K562 (cell line): ENCODE measurements around the gene PCSK5.

Source experiments
- CAMTA2 ChIP-seq: fragments of 250-450 bp; sonication (Bioruptor Pico); conservative IDR thresholded peaks from 2 replicates; pipeline ENCODE4 v1.5.1; 2022
- CBX3 ChIP-seq, 2 experiments: IDR thresholded peaks; 1 replicate in 1 of 2; 2 replicates in 1 of 2; pipeline ENCODE4 v1.6.1; 2012; ENCODE audit warnings: inconsistent platforms in 2 of 2, low read length in 2 of 2, borderline replicate concordance in 1 of 2, control low read depth in 1 of 2
- CLOCK ChIP-seq: fragments of 250-450 bp; sonication (Bioruptor Pico); IDR thresholded peaks from 2 replicates; pipeline ENCODE4 v1.4.0; 2020; ENCODE audit warnings: mild to moderate bottlenecking, moderate library complexity, borderline replicate concordance
- CTCF ChIP-seq, 3 experiments: IDR thresholded peaks in 2 of 3; conservative IDR thresholded peaks in 1 of 3; 2 replicates each; pipeline ENCODE4 v1.5.1; 2011 to 2012; ENCODE audit warnings: low read length in 3 of 3, mild to moderate bottlenecking in 3 of 3, control low read depth in 2 of 3, improper control_type of control experiment in 1 of 3, inconsistent platforms in 1 of 3, low read depth in 1 of 3, mixed read lengths in 1 of 3, moderate library complexity in 1 of 3; ENCODE audit not compliant: insufficient read depth in 2 of 3
- EHMT2 ChIP-seq: fragments of 450-650 bp; IDR thresholded peaks from 2 replicates; pipeline ENCODE4 v1.6.1; 2018; ENCODE audit warnings: antibody characterized with exemption
- EZH2 ChIP-seq: IDR thresholded peaks from 2 replicates; pipeline ENCODE4 v1.6.1; 2012; ENCODE audit warnings: low read depth, mild to moderate bottlenecking, inconsistent platforms, low read length, borderline replicate concordance
- NFRKB ChIP-seq: fragments of 450-650 bp; IDR thresholded peaks from 2 replicates; pipeline ENCODE4 v1.6.1; 2016; ENCODE audit warnings: low read depth
- SETDB1 ChIP-seq: IDR thresholded peaks from one replicate; pipeline ENCODE4 v1.6.1; 2012; ENCODE audit warnings: low read length, control low read depth, inconsistent platforms
- SRF ChIP-seq, 2 experiments: fragments of 250-450, 450-650 bp in 1 of 2; sonication (Bioruptor Pico) in 1 of 2; sonication (generic) in 1 of 2; formaldehyde crosslinking; IDR thresholded peaks; 2 replicates each; pipeline versions ENCODE4 v1.5.0 to v1.5.1; 2020 to 2022; ENCODE audit warnings: mild to moderate bottlenecking in 1 of 2, missing genetic modification reagents in 1 of 2
- TARDBP ChIP-seq: fragments of 450-650 bp; IDR thresholded peaks from 2 replicates; pipeline ENCODE4 v1.6.1; 2016
- THRB ChIP-seq: fragments of 450-650 bp; formaldehyde crosslinking; conservative IDR thresholded peaks from 2 replicates; pipeline ENCODE4 v1.4.0; 2022; ENCODE audit warnings: mild to moderate bottlenecking, missing genetic modification characterization
- ZBTB33 ChIP-seq: sonication (generic); formaldehyde crosslinking; IDR thresholded peaks from 2 replicates; pipeline ENCODE4 v1.8.1; 2023; ENCODE audit warnings: mild to moderate bottlenecking, missing genetic modification reagents

- TF ChIP-seq ZBTB33 (CRISPR knock-in tag) (no peak), CBX3 (IDR thresholded peaks at IDR 0.05; ENCODE audit: borderline replicate concordance in 1 of 2, low read length in 2 of 2) (no peak), CAMTA2 (no peak), NFRKB (no peak), EZH2 (no peak), THRB (CRISPR knock-in tag) (no peak), CLOCK (CRISPR knock-in tag) (no peak), SRF (CRISPR knock-in tag; IDR thresholded peaks at IDR 0.05) (no peak), TARDBP (no peak), EHMT2 (no peak), CTCF (IDR thresholded peaks at IDR 0.05 in 2 of 3, conservative IDR thresholded peaks at IDR 0.05 in 1 of 3; ENCODE audit: insufficient read depth in 2 of 3, low read depth in 1 of 3, low read length in 3 of 3) (no peak), SETDB1 (no peak)
Observed at GRCh38 chr9:75935591-75935990, 45.1 kb downstream of the PCSK5 start.
